ENCODE data around the gene CXorf38. TPM values are rescaled to one million over a fixed set of nuclear protein-coding genes. Genes with fewer than 3 reads are reported as not detected.

The CXorf38 gene
- total RNA-seq, 6 donors from 2014 or later = 14.7 to 29.6 (median 20.2) TPM

DNA sequence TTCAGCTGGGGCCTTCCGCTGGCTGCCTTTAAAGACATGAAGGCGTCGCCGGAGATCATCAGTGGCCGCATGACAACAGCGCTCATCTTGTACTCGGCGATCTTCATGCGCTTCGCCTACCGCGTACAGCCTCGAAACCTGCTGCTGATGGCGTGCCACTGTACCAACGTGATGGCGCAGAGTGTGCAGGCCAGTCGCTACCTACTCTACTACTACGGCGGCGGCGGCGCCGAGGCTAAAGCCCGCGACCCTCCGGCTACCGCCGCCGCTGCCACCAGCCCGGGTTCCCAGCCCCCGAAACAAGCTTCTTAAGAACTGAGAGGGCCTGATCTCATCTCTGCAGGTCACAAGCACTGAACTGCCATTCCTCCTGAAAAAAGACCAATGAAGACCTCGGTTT, 23.7 kb downstream of the CXorf38 start:
- H3K9me3 ChIP-seq = peaks cover 0 to 4% (median 0%) of the 10 kb centered on the region in 4 donors
- 79 to 84% methylated on average over 8 to 32 of the region's 32 CpGs for WGBS, 2 donors
- H3K4me3 ChIP-seq = no peak overlapping the region
- H3K27ac ChIP-seq = no peak overlapping the region
- peak in 1 of 2 donors; percentile 46 for DNase-seq
- no peak for ATAC-seq (ENCODE audit: low FRiP score in 2 of 2)
- H3K36me3 ChIP-seq = peaks cover 0 to 23% (median 4%) of the 10 kb centered on the region in 4 donors
- no peaks in the 10 kb centered on the region for H3K4me1 ChIP-seq
- no peaks in the 10 kb centered on the region for H3K27me3 ChIP-seq
- no peak for TF ChIP-seq POLR2AphosphoS5 (IDR thresholded peaks at IDR 0.05)
- TF ChIP-seq EP300 (IDR thresholded peaks at IDR 0.05) = no peak
- TF ChIP-seq POLR2A (IDR thresholded peaks at IDR 0.05) = no peak
- TF ChIP-seq, protein P1, sequence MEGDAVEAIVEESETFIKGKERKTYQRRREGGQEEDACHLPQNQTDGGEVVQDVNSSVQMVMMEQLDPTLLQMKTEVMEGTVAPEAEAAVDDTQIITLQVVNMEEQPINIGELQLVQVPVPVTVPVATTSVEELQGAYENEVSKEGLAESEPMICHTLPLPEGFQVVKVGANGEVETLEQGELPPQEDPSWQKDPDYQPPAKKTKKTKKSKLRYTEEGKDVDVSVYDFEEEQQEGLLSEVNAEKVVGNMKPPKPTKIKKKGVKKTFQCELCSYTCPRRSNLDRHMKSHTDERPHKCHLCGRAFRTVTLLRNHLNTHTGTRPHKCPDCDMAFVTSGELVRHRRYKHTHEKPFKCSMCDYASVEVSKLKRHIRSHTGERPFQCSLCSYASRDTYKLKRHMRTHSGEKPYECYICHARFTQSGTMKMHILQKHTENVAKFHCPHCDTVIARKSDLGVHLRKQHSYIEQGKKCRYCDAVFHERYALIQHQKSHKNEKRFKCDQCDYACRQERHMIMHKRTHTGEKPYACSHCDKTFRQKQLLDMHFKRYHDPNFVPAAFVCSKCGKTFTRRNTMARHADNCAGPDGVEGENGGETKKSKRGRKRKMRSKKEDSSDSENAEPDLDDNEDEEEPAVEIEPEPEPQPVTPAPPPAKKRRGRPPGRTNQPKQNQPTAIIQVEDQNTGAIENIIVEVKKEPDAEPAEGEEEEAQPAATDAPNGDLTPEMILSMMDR (IDR thresholded peaks at IDR 0.05) = no peak

DNA sequence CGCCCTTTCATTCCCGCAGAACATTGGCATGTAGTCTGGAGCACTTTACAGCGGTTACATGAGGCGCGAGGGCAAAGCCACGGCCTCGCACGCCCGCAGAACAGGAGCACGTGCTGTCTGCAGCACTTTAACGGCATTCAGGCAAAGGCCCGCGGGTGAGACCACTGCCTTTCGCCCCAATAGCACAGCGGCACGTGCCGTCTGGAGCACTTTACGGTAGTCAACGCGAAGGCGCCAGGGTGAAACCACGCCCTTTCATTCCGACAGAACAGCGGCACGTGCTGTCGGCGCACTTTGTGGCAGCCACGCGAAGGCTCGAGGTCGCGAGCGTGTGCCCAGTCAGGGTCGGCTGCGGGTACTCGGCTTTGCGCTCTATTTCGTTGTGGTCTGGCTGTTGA, 24.2 kb downstream of the CXorf38 start, which contains the start of gene MPC1L:
Gene MPC1L (plus strand): TSS at position 290 of the 398 bp plus-strand sequence. CDS start 138 bp downstream, outside the sequence.
- H3K4me1 ChIP-seq = no peaks in the 10 kb centered on the region
- no peaks in the 10 kb centered on the region for H3K27me3 ChIP-seq
- WGBS, 2 donors = 91% methylated on average over 38 of the region's 38 CpGs; no CpG with 5 or more reads in 1 of the 2 donors
- TF ChIP-seq EP300 (IDR thresholded peaks at IDR 0.05) (no peak), POLR2AphosphoS5 (IDR thresholded peaks at IDR 0.05) (no peak), POLR2A (IDR thresholded peaks at IDR 0.05) (no peak)
- TF ChIP-seq, protein P1 (IDR thresholded peaks at IDR 0.05) = no peak
- H3K27ac ChIP-seq = no peak within 1 kb of the TSS
- no peak within 1 kb of the TSS for H3K4me3 ChIP-seq
- DNase-seq (peak in 1 of 2 donors; percentile 38), ATAC-seq (ENCODE audit: low FRiP score in 2 of 2) (no peak)
- peaks cover 0 to 18% (median 1%) of the 10 kb centered on the region in 4 donors for H3K36me3 ChIP-seq
- peaks cover 0 to 4% (median 0%) of the 10 kb centered on the region in 4 donors for H3K9me3 ChIP-seq

DNA sequence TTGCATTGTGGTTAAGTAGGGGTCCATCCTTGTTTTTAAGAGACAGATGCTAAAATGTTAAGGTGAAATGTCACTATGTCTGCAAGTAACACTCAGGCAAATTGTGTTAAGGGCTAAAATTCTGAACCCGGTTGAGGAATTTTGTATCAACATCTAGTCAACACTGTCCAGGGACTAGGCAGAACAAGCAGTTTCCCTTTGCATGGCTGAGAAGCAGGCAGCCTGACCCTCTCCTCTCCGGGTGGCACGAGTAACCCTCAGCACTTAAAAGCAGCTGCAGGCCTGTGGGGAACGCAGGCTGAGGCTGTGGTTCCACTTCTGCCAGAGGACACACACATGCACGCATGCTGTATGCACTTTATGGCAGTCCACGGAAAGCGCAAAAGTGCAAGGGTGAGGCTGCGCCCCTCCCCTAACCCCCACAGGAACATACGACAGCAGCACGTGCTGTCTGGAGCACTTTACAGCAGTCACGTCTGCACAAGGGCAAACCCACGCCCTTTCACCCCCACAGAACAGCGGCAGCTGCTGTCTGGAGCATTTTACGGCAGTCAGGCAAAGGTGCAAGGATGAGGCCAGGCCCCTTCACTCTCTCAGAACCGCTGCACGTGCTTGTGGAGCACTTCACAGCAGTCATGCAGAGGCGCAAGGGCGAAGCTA, 24.8 kb downstream of the CXorf38 start:
- ATAC-seq (ENCODE audit: low FRiP score in 2 of 2) (peak in 1 of 2 donors; percentile 37), DNase-seq (no peak)
- peaks cover 0 to 4% (median 0%) of the 10 kb centered on the region in 4 donors for H3K9me3 ChIP-seq
- H3K36me3 ChIP-seq = peaks cover 0 to 13% (median 0%) of the 10 kb centered on the region in 4 donors
- TF ChIP-seq EP300 (IDR thresholded peaks at IDR 0.05) (no peak), POLR2AphosphoS5 (IDR thresholded peaks at IDR 0.05) (no peak), POLR2A (IDR thresholded peaks at IDR 0.05) (no peak)
- TF ChIP-seq, protein P1 (IDR thresholded peaks at IDR 0.05) = no peak
- no peak overlapping the region for H3K4me3 ChIP-seq
- no peaks in the 10 kb centered on the region for H3K27me3 ChIP-seq
- 83% methylated on average over 18 of the region's 18 CpGs; no CpG with 5 or more reads in 1 of the 2 donors for WGBS, 2 donors
- H3K27ac ChIP-seq = no peak overlapping the region
- no peaks in the 10 kb centered on the region for H3K4me1 ChIP-seq

DNA sequence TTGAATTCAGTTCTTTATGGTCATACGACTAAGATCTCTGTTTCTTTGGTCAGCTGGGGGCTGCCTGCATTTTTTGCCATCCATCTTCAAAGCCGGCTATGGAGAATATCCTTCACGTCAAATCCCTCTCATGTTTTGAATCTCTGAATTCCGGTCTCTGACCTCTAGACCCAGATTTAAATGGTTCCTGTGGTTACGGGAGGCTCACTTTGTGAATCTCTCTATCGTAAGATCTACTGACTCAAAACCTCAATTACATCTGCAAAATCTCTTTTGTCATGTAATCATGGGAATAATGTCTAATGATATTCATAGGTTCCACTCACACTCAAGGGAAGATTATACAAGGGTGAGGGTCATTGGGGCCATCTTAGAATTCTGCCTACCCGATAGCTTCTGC, 29.8 kb downstream of the CXorf38 start:
- TF ChIP-seq POLR2A (IDR thresholded peaks at IDR 0.05) = no peak
- TF ChIP-seq POLR2AphosphoS5 (IDR thresholded peaks at IDR 0.05) = no peak
- TF ChIP-seq, protein P1 (IDR thresholded peaks at IDR 0.05) = no peak
- TF ChIP-seq EP300 (IDR thresholded peaks at IDR 0.05) = no peak
- no peaks in the 10 kb centered on the region for H3K36me3 ChIP-seq
- H3K27ac ChIP-seq = no peak overlapping the region
- ATAC-seq (ENCODE audit: low FRiP score in 2 of 2) = no peak
- H3K4me3 ChIP-seq = no peak overlapping the region
- H3K9me3 ChIP-seq = no peaks in the 10 kb centered on the region
- H3K27me3 ChIP-seq = no peaks in the 10 kb centered on the region
- no peak for DNase-seq
- 87 to 91% methylated on average over 7 of the region's 7 CpGs for WGBS, 2 donors
- H3K4me1 ChIP-seq = no peaks in the 10 kb centered on the region
